HepG2 (cell line): ENCODE measurements around the gene CD40. TPM values are rescaled to one million over a fixed set of nuclear protein-coding genes. Genes with fewer than 3 reads are reported as not detected.

Experiments used
- DNMT3B ChIP-seq: conservative IDR thresholded peaks from 2 replicates; pipeline ENCODE4 v1.6.1; 2016; ENCODE audit warnings: missing biosample characterization, control low read depth
- HOXD1 ChIP-seq: sonication (generic); formaldehyde crosslinking; IDR thresholded peaks from 2 replicates; pipeline ENCODE4 v1.5.0; 2020; ENCODE audit warnings: missing genetic modification reagents
- MAF1 ChIP-seq: sonication (generic); formaldehyde crosslinking; IDR thresholded peaks from 2 replicates; pipeline ENCODE4 v1.5.0; 2020; ENCODE audit warnings: missing genetic modification reagents, borderline replicate concordance
- NRL ChIP-seq: sonication (generic); formaldehyde crosslinking; IDR thresholded peaks from 2 replicates; pipeline ENCODE4 v1.5.0; 2020; ENCODE audit warnings: missing genetic modification reagents, mild to moderate bottlenecking, moderate library complexity, borderline replicate concordance
- RAD21 ChIP-seq: fragments of 450-650 bp; formaldehyde crosslinking; IDR thresholded peaks from 2 replicates; pipeline ENCODE4 v1.5.0; 2020; ENCODE audit warnings: mild to moderate bottlenecking
- TBP ChIP-seq: sonication (generic); formaldehyde crosslinking; IDR thresholded peaks from 2 replicates; pipeline ENCODE4 v1.5.0; 2020; ENCODE audit warnings: missing genetic modification reagents
- ZBTB21 ChIP-seq: sonication (generic); formaldehyde crosslinking; IDR thresholded peaks from 2 replicates; pipeline ENCODE4 v1.4.0; 2020; ENCODE audit warnings: missing genetic modification reagents
- ZBTB38 ChIP-seq: sonication (generic); formaldehyde crosslinking; IDR thresholded peaks from 2 replicates; pipeline ENCODE4 v1.5.1; 2020; ENCODE audit warnings: mild to moderate bottlenecking, missing genetic modification reagents
- ZNF263 ChIP-seq: sonication (generic); formaldehyde crosslinking; IDR thresholded peaks from 2 replicates; pipeline ENCODE4 v1.4.0; 2020; ENCODE audit warnings: missing genetic modification reagents
- ZNF274 ChIP-seq: sonication (generic); formaldehyde crosslinking; IDR thresholded peaks from 2 replicates; pipeline ENCODE4 v1.5.1; 2020; ENCODE audit warnings: mild to moderate bottlenecking, missing genetic modification reagents
- ZNF550 ChIP-seq: sonication (generic); formaldehyde crosslinking; IDR thresholded peaks from 2 replicates; pipeline ENCODE4 v1.4.0; 2020; ENCODE audit warnings: mild to moderate bottlenecking, missing genetic modification reagents, borderline replicate concordance
- ZNF768 ChIP-seq: sonication (generic); formaldehyde crosslinking; IDR thresholded peaks from 2 replicates; pipeline ENCODE4 v1.4.0; 2020; ENCODE audit warnings: missing genetic modification reagents
- ZSCAN20 ChIP-seq: sonication (generic); formaldehyde crosslinking; IDR thresholded peaks from 2 replicates; pipeline ENCODE4 v1.4.0; 2020; ENCODE audit warnings: missing genetic modification reagents, mild to moderate bottlenecking, borderline replicate concordance
- polyA plus RNA-seq, 8 experiments: library from polyadenylated mRNA; depleted of rRNA in 3 of 8; stranded (reverse) in 7 of 8; unstranded in 1 of 8; fragments of >200 nt; fragmentation: Illumina TruSeq in 4 of 8; extraction: Trizol in 4 of 8; gene quantifications; 2 replicates each; pipeline versions ENCODE4 v1.2.1 to v1.2.3, GENCODE V29; 2011 to 2016; ENCODE audit warnings: low read depth in 4 of 8, missing spikeins in 1 of 8, mixed read lengths in 1 of 8; ENCODE audit not compliant: insufficient read depth in 1 of 8
- total RNA-seq, 5 experiments: library from RNA; depleted of rRNA; stranded (reverse); fragments of >200 nt; fragmentation: Illumina TruSeq; extraction: Trizol; gene quantifications; 2 replicates each; pipeline ENCODE4 v1.2.3, GENCODE V29; 2016; ENCODE audit warnings: low read depth in 1 of 5
- TF ChIP-seq, protein P1 (sequence below): sonication (generic); formaldehyde crosslinking; IDR thresholded peaks from 2 replicates; pipeline ENCODE4 v1.4.0; 2020; ENCODE audit warnings: mild to moderate bottlenecking, missing genetic modification reagents, borderline replicate concordance
- TF ChIP-seq, protein P2 (sequence below): sonication (generic); formaldehyde crosslinking; IDR thresholded peaks from 2 replicates; pipeline ENCODE4 v1.5.1; 2020; ENCODE audit warnings: mild to moderate bottlenecking, missing genetic modification reagents, moderate library complexity
- TF ChIP-seq, protein P3 (sequence below): sonication (generic); formaldehyde crosslinking; IDR thresholded peaks from 2 replicates; pipeline ENCODE4 v1.9.0; 2022; ENCODE audit warnings: missing genetic modification reagents, mild to moderate bottlenecking, borderline replicate concordance
- TF ChIP-seq, protein P4 (sequence below): sonication (generic); formaldehyde crosslinking; IDR thresholded peaks from 2 replicates; pipeline ENCODE4 v1.4.0; 2020; ENCODE audit warnings: mild to moderate bottlenecking, missing genetic modification reagents
- TF ChIP-seq, protein P5 (sequence below): sonication (generic); formaldehyde crosslinking; conservative IDR thresholded peaks from 2 replicates; pipeline ENCODE4 v1.5.0; 2020; ENCODE audit warnings: missing genetic modification reagents

The CD40 gene
- total and polyA plus RNA-seq, 2 of the 13 experiments (the other 11 are each of a cell fraction or from before 2014, with no cell fraction given) = 4.6 to 13.4 TPM

DNA sequence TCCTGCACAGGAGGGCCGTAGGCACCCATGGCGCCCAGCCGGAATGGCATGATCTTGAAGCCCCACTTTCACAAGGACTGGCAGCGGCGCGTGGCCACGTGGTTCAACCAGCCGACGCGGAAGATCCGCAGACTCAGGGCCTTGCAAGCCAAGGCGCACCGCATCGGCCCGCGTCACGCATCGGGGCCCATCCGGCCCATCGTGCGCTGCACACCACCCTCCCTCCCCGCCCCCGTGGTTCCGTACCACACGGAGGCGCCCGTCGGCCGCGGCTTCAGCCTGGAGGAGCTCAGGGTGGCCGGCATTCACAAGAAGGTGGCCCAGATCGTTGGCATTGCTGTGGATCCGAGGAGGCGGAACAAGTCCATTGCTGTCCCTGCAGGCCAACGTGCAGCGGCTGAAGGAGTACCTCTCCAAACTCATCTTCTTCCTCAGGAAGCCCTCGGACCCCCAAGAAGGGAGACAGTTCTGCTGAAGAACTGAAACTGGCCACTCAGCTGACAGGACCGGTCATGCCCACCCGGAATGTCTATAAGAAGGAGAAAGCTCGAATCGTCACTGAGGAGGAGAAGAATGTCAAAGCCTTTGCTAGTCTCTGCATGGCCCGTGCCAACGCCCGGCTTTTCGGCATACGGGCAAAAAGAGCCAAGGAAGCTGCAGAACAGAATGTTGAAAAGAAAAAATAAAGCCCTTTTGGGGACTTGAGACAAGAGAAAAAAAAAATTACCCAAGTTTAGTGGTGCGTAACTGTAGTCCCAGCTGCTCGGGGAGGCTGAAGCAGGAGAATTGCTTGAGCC, 18.4 kb upstream of the CD40 start (continued):
- TF ChIP-seq, protein P1, sequence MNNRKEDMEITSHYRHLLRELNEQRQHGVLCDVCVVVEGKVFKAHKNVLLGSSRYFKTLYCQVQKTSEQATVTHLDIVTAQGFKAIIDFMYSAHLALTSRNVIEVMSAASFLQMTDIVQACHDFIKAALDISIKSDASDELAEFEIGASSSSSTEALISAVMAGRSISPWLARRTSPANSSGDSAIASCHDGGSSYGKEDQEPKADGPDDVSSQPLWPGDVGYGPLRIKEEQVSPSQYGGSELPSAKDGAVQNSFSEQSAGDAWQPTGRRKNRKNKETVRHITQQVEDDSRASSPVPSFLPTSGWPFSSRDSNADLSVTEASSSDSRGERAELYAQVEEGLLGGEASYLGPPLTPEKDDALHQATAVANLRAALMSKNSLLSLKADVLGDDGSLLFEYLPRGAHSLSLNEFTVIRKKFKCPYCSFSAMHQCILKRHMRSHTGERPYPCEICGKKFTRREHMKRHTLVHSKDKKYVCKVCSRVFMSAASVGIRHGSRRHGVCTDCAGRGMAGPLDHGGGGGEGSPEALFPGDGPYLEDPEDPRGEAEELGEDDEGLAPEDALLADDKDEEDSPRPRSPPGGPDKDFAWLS (CRISPR knock-in tag) = no peak
- TF ChIP-seq NRL (CRISPR knock-in tag) (0 out of 2 replicates have a peak, but pooled peaks have one; percentile 30), ZBTB38 (CRISPR knock-in tag) (peak; percentile 46; the same call in 1 of the 2 replicates), RAD21 (CRISPR knock-in tag) (peak; percentile 30; the same call in 1 of the 2 replicates), ZNF263 (no peak), ZNF274 (CRISPR knock-in tag) (peak; percentile 90; the same call in 1 of the 2 replicates), ZSCAN20 (no peak), MAF1 (peak; percentile 40; the same call in 1 of the 2 replicates), HOXD1 (CRISPR knock-in tag) (0 out of 2 replicates have a peak, but pooled peaks have one; percentile 45), ZBTB21 (CRISPR knock-in tag) (no peak), ZNF768 (CRISPR knock-in tag) (peak; percentile 66; the same call in 1 of the 2 replicates), DNMT3B (CRISPR knock-in tag) (no peak), TBP (CRISPR knock-in tag) (0 out of 2 replicates have a peak, but pooled peaks have one; percentile 67), ZNF550 (CRISPR knock-in tag) (no peak)
- TF ChIP-seq, protein P2, sequence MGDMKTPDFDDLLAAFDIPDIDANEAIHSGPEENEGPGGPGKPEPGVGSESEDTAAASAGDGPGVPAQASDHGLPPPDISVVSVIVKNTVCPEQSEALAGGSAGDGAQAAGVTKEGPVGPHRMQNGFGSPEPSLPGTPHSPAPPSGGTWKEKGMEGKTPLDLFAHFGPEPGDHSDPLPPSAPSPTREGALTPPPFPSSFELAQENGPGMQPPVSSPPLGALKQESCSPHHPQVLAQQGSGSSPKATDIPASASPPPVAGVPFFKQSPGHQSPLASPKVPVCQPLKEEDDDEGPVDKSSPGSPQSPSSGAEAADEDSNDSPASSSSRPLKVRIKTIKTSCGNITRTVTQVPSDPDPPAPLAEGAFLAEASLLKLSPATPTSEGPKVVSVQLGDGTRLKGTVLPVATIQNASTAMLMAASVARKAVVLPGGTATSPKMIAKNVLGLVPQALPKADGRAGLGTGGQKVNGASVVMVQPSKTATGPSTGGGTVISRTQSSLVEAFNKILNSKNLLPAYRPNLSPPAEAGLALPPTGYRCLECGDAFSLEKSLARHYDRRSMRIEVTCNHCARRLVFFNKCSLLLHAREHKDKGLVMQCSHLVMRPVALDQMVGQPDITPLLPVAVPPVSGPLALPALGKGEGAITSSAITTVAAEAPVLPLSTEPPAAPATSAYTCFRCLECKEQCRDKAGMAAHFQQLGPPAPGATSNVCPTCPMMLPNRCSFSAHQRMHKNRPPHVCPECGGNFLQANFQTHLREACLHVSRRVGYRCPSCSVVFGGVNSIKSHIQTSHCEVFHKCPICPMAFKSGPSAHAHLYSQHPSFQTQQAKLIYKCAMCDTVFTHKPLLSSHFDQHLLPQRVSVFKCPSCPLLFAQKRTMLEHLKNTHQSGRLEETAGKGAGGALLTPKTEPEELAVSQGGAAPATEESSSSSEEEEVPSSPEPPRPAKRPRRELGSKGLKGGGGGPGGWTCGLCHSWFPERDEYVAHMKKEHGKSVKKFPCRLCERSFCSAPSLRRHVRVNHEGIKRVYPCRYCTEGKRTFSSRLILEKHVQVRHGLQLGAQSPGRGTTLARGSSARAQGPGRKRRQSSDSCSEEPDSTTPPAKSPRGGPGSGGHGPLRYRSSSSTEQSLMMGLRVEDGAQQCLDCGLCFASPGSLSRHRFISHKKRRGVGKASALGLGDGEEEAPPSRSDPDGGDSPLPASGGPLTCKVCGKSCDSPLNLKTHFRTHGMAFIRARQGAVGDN (CRISPR knock-in tag) = peak; percentile 60
- TF ChIP-seq, protein P3, sequence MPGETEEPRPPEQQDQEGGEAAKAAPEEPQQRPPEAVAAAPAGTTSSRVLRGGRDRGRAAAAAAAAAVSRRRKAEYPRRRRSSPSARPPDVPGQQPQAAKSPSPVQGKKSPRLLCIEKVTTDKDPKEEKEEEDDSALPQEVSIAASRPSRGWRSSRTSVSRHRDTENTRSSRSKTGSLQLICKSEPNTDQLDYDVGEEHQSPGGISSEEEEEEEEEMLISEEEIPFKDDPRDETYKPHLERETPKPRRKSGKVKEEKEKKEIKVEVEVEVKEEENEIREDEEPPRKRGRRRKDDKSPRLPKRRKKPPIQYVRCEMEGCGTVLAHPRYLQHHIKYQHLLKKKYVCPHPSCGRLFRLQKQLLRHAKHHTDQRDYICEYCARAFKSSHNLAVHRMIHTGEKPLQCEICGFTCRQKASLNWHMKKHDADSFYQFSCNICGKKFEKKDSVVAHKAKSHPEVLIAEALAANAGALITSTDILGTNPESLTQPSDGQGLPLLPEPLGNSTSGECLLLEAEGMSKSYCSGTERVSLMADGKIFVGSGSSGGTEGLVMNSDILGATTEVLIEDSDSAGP (CRISPR knock-in tag) = 0 out of 2 replicates have a peak, but pooled peaks have one; percentile 41
- TF ChIP-seq, protein P4, sequence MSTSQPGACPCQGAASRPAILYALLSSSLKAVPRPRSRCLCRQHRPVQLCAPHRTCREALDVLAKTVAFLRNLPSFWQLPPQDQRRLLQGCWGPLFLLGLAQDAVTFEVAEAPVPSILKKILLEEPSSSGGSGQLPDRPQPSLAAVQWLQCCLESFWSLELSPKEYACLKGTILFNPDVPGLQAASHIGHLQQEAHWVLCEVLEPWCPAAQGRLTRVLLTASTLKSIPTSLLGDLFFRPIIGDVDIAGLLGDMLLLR (CRISPR knock-in tag) = 0 out of 2 replicates have a peak, but pooled peaks have one; percentile 33
- TF ChIP-seq, protein P5, sequence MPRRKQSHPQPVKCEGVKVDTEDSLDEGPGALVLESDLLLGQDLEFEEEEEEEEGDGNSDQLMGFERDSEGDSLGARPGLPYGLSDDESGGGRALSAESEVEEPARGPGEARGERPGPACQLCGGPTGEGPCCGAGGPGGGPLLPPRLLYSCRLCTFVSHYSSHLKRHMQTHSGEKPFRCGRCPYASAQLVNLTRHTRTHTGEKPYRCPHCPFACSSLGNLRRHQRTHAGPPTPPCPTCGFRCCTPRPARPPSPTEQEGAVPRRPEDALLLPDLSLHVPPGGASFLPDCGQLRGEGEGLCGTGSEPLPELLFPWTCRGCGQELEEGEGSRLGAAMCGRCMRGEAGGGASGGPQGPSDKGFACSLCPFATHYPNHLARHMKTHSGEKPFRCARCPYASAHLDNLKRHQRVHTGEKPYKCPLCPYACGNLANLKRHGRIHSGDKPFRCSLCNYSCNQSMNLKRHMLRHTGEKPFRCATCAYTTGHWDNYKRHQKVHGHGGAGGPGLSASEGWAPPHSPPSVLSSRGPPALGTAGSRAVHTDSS (CRISPR knock-in tag) = 0 out of 2 replicates have a peak, but pooled peaks have one; percentile 73
